Neural progenitor cell (in vitro differentiated cells): Measurements from ENCODE around the gene SUGT1. TPM values are rescaled to one million over a fixed set of nuclear protein-coding genes. Genes with fewer than 3 reads are reported as not detected.
"Not testable (repeated sequence)": the region's sequence is repeated elsewhere in the genome, so short reads cannot be mapped to it uniquely, and the experiment has no call there.

Source experiments
- DNase-seq: peaks from one replicate; pipeline ENCODE4 v3.0.0-alpha.2; 2016; ENCODE audit warnings: low spot score
- H2AFZ ChIP-seq: fragments of 200-600 bp; sonication (generic); replicated peaks from 2 replicates; pipeline ENCODE4 v1.6.1; 2016; ENCODE audit warnings: antibody characterized with exemption
- H3F3A ChIP-seq: fragments of 200-600 bp; sonication (generic); 2 replicates; pipeline ENCODE4 v1.6.1; 2016; ENCODE audit warnings: antibody characterized with exemption, low read depth
- H3K27ac ChIP-seq: fragments of 200-600 bp; sonication (generic); 2 replicates; pipeline ENCODE4 v1.5.1; 2016; ENCODE audit warnings: mild to moderate bottlenecking
- H3K27me3 ChIP-seq: fragments of 200-600 bp; sonication (generic); 2 replicates; pipeline ENCODE4 v1.6.1; 2016; ENCODE audit warnings: mild to moderate bottlenecking, moderate library complexity
- H3K36me3 ChIP-seq: fragments of 200-600 bp; sonication (generic); 2 replicates; pipeline ENCODE4 v1.5.1; 2016
- H3K4me1 ChIP-seq: fragments of 200-600 bp; sonication (generic); 2 replicates; pipeline ENCODE4 v1.6.1; 2016; ENCODE audit warnings: mixed run types
- H3K4me2 ChIP-seq: fragments of 200-600 bp; sonication (generic); 2 replicates; pipeline ENCODE4 v1.6.1; 2016
- H3K4me3 ChIP-seq: fragments of 200-600 bp; sonication (generic); 2 replicates; pipeline ENCODE4 v1.5.1; 2016
- H3K79me2 ChIP-seq: fragments of 200-600 bp; sonication (generic); 2 replicates; pipeline ENCODE4 v1.6.1; 2016; ENCODE audit warnings: low read depth
- H3K9ac ChIP-seq: fragments of 200-600 bp; sonication (generic); 2 replicates; pipeline ENCODE4 v1.6.1; 2016
- H3K9me3 ChIP-seq: fragments of 200-600 bp; sonication (generic); 2 replicates; pipeline ENCODE4 v1.5.1; 2016; ENCODE audit warnings: low read depth
- H4K20me1 ChIP-seq: fragments of 200-600 bp; sonication (generic); 2 replicates; pipeline ENCODE4 v1.6.1; 2016; ENCODE audit warnings: low read depth
- H3K27ac Mint-ChIP-seq: 3 replicates; pipeline ENCODE4 v1.8.0; 2021; ENCODE audit warnings: mixed read lengths
- H3K27me3 Mint-ChIP-seq: 2 replicates; pipeline ENCODE4 v1.8.0; 2022; ENCODE audit warnings: low read depth, mild to moderate bottlenecking, inconsistent platforms, moderate library complexity, mixed read lengths; ENCODE audit not compliant: insufficient read depth
- H3K36me3 Mint-ChIP-seq: 3 replicates; pipeline ENCODE4 v1.8.0; 2021; ENCODE audit warnings: mixed read lengths
- H3K4me1 Mint-ChIP-seq: 3 replicates; pipeline ENCODE4 v1.8.0; 2021; ENCODE audit warnings: mixed read lengths
- H3K4me3 Mint-ChIP-seq: 3 replicates; pipeline ENCODE4 v1.8.0; 2021; ENCODE audit warnings: mild to moderate bottlenecking, moderate library complexity, mixed read lengths
- H3K9me3 Mint-ChIP-seq: 3 replicates; pipeline ENCODE4 v1.8.0; 2020; ENCODE audit warnings: mixed read lengths
- EZH2 ChIP-seq: fragments of 200-600 bp; sonication (generic); IDR thresholded peaks from 2 replicates; pipeline ENCODE4 v1.6.1; 2017; ENCODE audit warnings: antibody characterized with exemption, mild to moderate bottlenecking, moderate library complexity
- EZH2phosphoT487 ChIP-seq: fragments of 200-600 bp; sonication (generic); IDR thresholded peaks from 2 replicates; pipeline ENCODE4 v1.6.1; 2017; ENCODE audit warnings: antibody characterized with exemption
- total RNA-seq: library from RNA; depleted of rRNA; stranded (reverse); fragments of >200 nt; gene quantifications from 2 replicates; pipeline ENCODE4 v1.2.3, GENCODE V29; 2015; ENCODE audit warnings: low replicate concordance
- TF ChIP-seq, protein P1 (sequence below): fragments of 200-600 bp; sonication (generic); IDR thresholded peaks from 2 replicates; pipeline ENCODE4 v1.5.1; 2017; ENCODE audit warnings: antibody characterized with exemption, mild to moderate bottlenecking

SUGT1 gene
- total RNA-seq, 1 donor from 2014 or later, result 67.0 TPM

DNA sequence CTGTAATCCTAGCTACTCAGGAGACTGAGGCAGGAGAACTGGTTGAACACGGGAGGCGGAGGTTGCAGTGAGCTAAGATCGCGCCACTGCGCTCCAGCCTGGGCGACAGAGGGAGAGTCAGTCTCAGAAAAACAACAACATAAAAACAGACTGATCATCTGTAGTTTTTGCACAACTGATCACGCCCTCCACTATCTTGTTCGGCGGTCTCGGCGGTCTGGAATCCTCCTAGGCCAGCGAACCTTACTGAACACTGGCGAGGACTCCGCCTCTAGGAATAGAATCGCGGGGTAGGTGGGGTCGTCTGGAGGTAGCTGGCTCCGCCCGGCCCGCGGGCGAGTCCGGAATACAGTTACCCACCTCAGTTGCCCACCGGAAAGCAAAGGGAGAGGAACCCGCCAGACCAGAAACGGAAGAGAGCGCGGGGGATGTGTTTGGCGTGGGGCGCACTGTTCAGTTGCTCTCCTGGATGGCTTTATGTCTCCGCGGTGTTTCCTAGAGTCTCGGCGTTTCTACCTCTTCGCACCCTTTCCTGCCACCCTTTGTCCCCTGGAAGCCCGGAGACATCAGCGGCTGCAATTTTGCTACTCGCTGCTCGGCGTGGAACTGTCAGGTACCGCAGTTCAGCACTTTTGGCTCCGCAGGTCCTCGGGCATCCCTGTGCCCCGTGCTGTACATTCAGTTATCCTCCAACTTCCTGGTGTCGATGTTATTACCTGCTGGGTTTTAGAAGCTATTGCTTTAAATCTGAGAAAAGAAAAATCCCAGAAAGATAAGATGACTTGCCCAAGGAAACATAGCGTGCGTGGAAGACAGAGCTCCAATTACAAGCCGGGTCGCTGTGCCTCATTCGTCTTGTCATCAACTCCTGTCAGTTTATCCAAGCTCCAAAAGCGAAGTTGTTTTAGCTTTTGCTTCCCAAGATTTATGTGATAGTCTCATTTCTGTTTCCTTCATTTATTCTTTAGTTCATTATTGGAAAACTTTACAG is 35.3 kb upstream of the SUGT1 start:
- Histone ChIP-seq H3K36me3 (no peaks in the 10 kb centered on the region), H3K9me3 (no peaks in the 10 kb centered on the region), H3K4me3 (peak overlapping the region; percentile 87), H3K27me3 (no peaks in the 10 kb centered on the region), H3K4me1 (peaks cover 5% of the 10 kb centered on the region), H3K4me2 (peak overlapping the region; percentile 94), H2AFZ (peak overlapping the region; percentile 98), H3K9ac (peak overlapping the region; percentile 80), H4K20me1 (no peaks in the 10 kb centered on the region), H3K27ac (no peak overlapping the region), H3K79me2 (peaks cover 30% of the 10 kb centered on the region), H3F3A (no peaks in the 10 kb centered on the region)
- H3K9me3 Mint-ChIP-seq, result no peaks in the 10 kb centered on the region
- peak; percentile 87 for DNase-seq
- peak overlapping the region; percentile 87 for H3K27ac Mint-ChIP-seq
- H3K27me3 Mint-ChIP-seq, result peaks cover 3% of the 10 kb centered on the region
- TF ChIP-seq EZH2 (no peak), EZH2phosphoT487 (no peak)
- TF ChIP-seq, protein P1, sequence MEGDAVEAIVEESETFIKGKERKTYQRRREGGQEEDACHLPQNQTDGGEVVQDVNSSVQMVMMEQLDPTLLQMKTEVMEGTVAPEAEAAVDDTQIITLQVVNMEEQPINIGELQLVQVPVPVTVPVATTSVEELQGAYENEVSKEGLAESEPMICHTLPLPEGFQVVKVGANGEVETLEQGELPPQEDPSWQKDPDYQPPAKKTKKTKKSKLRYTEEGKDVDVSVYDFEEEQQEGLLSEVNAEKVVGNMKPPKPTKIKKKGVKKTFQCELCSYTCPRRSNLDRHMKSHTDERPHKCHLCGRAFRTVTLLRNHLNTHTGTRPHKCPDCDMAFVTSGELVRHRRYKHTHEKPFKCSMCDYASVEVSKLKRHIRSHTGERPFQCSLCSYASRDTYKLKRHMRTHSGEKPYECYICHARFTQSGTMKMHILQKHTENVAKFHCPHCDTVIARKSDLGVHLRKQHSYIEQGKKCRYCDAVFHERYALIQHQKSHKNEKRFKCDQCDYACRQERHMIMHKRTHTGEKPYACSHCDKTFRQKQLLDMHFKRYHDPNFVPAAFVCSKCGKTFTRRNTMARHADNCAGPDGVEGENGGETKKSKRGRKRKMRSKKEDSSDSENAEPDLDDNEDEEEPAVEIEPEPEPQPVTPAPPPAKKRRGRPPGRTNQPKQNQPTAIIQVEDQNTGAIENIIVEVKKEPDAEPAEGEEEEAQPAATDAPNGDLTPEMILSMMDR, result no peak
- no peaks in the 10 kb centered on the region for H3K36me3 Mint-ChIP-seq
- peaks cover 20% of the 10 kb centered on the region for H3K4me1 Mint-ChIP-seq
- peak overlapping the region; percentile 99 for H3K4me3 Mint-ChIP-seq

DNA sequence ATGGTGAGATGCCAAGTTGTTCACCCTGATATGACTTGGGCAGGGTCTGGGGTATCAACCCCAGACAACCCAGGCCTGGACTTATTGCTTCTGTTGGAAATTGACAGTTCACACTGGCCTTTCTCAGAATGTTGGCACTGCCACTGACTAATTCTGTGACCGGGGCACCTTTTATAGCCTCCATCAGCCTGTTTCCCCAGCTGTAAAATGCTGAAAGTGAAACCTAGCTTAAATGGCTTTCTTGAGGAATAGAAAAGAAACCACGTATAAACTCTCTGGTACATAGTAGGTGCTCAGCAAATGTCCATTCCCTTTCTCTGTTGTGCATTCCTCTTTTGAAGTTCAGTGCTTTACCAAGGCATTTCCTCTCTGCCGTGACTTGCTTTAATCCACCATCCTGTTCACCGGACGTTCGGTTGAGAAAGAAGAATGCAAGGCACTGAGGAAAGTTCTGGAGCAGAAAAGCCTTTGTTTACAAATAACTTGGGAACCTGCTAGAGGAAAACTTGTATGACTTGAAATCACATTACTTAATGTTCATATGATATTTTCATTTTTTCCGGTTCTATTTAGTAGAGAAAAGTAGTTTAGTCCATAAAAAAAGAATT is 21.4 kb upstream of the SUGT1 start:
- H3K27me3 ChIP-seq, H3K27ac Mint-ChIP-seq, H3K4me3 Mint-ChIP-seq, H3K9me3 ChIP-seq, H3K27me3 Mint-ChIP-seq, H2AFZ ChIP-seq, H3K4me3 ChIP-seq, DNase-seq, H3K9me3 Mint-ChIP-seq, H3K36me3 Mint-ChIP-seq, H3K79me2 ChIP-seq, H4K20me1 ChIP-seq, H3K4me1 ChIP-seq, H3K36me3 ChIP-seq, H3K27ac ChIP-seq, H3K9ac ChIP-seq, H3K4me1 Mint-ChIP-seq, H3K4me2 ChIP-seq, H3F3A ChIP-seq: not testable (repeated sequence)

DNA sequence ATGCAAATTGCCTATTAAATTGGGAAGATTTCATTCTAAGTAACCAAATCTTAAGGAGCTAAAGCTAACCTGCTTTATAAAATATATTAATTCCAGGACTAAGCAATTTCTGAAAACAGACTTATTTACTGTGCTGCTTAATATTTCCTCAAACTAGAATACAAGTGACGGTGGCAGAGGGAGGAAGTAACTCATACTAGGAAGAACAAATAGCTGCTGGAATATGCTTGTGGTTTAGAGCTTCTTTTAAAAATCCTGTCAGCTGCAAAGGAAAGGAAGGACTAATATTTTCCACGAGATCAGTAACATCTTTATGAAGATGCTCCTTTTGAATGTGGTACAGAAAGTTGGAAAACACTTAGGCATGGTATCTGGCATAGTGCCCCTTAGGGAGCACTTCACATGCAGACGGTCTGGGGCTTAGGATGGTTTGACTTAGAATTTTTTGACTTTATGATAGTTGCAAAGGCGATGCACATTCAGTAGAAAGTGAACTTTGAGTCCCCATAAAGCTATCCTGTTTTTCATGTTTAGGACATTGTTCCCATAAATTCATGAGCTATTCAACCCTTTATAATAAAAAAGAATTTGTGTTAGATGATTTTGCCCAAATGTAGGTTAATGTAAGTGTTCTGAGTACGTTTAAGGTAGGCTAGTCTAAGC is 13.8 kb upstream of the SUGT1 start:
- no peak overlapping the region for H3K9ac ChIP-seq
- TF ChIP-seq, protein P1, result no peak
- no peak for TF ChIP-seq EZH2phosphoT487
- no peaks in the 10 kb centered on the region for H3K4me1 ChIP-seq
- H3F3A ChIP-seq, result no peaks in the 10 kb centered on the region
- no peaks in the 10 kb centered on the region for H3K4me1 Mint-ChIP-seq
- no peaks in the 10 kb centered on the region for H3K27me3 Mint-ChIP-seq
- no peaks in the 10 kb centered on the region for H3K9me3 ChIP-seq
- no peak overlapping the region for H2AFZ ChIP-seq
- no peaks in the 10 kb centered on the region for H3K27me3 ChIP-seq
- H3K36me3 Mint-ChIP-seq, result peaks cover 13% of the 10 kb centered on the region
- no peak overlapping the region for H3K27ac ChIP-seq
- no peaks in the 10 kb centered on the region for H3K79me2 ChIP-seq
- no peak overlapping the region for H3K27ac Mint-ChIP-seq
- no peak overlapping the region for H3K4me3 Mint-ChIP-seq
- no peaks in the 10 kb centered on the region for H4K20me1 ChIP-seq
- H3K4me3 ChIP-seq, result no peak overlapping the region
- DNase-seq, result no peak
- H3K36me3 ChIP-seq, result no peaks in the 10 kb centered on the region
- no peaks in the 10 kb centered on the region for H3K9me3 Mint-ChIP-seq
- no peak overlapping the region for H3K4me2 ChIP-seq
